Muscle layer of colon (tissue), 2 donors: ENCODE data around the gene CAPN11.

Experiments used
- H3K27ac ChIP-seq: one replicate; pipeline ENCODE4 v1.7.0; 2013; ENCODE audit warnings: low read depth, mild to moderate bottlenecking, low read length, moderate library complexity
- H3K27me3 ChIP-seq, 2 donors: one replicate each; pipeline ENCODE4 v1.7.0; 2013; ENCODE audit warnings: low read length in 2 of 2, mild to moderate bottlenecking in 2 of 2; ENCODE audit not compliant: insufficient read depth in 2 of 2, control insufficient read depth in 1 of 2
- H3K36me3 ChIP-seq: one replicate; pipeline ENCODE4 v1.7.0; 2013; ENCODE audit warnings: mild to moderate bottlenecking, low read length; ENCODE audit not compliant: insufficient read depth
- H3K4me1 ChIP-seq: one replicate; pipeline ENCODE4 v1.7.0; 2013; ENCODE audit warnings: mild to moderate bottlenecking, low read length; ENCODE audit not compliant: insufficient read depth
- H3K4me3 ChIP-seq, 2 donors: one replicate each; pipeline ENCODE4 v1.7.0; 2013; ENCODE audit warnings: low read length in 2 of 2, low read depth in 1 of 2, mild to moderate bottlenecking in 1 of 2, moderate library complexity in 1 of 2
- H3K9ac ChIP-seq: one replicate; pipeline ENCODE4 v1.7.0; 2013; ENCODE audit warnings: low read length
- H3K9me3 ChIP-seq: one replicate; pipeline ENCODE4 v1.7.0; 2013; ENCODE audit warnings: mild to moderate bottlenecking, low read length
- donor health status: abdominal sarcoma.
- donor health status: Adenocarcinoma of cecum.

Gene CAPN11

GRCh38 chr6:44202332-44202971, 43.8 kb downstream of the CAPN11 start:
- Histone ChIP-seq H3K4me3 (no peak overlapping the region), H3K9me3 (no peaks in the 10 kb centered on the region), H3K9ac (no peak overlapping the region), H3K27me3 (no peaks in the 10 kb centered on the region), H3K27ac (no peak overlapping the region), H3K36me3 (no peaks in the 10 kb centered on the region), H3K4me1 (no peaks in the 10 kb centered on the region)

GRCh38 chr6:44202972-44203750, 44.5 kb downstream of the CAPN11 start:
- Histone ChIP-seq H3K27ac (no peak overlapping the region), H3K4me3 (no peak overlapping the region), H3K4me1 (no peaks in the 10 kb centered on the region), H3K36me3 (no peaks in the 10 kb centered on the region), H3K9me3 (no peaks in the 10 kb centered on the region), H3K27me3 (no peaks in the 10 kb centered on the region), H3K9ac (no peak overlapping the region)

- Histone ChIP-seq H3K27ac (no peak overlapping the region), H3K9ac (no peak overlapping the region), H3K36me3 (no peaks in the 10 kb centered on the region), H3K4me3 (no peak overlapping the region), H3K9me3 (no peaks in the 10 kb centered on the region), H3K27me3 (no peaks in the 10 kb centered on the region), H3K4me1 (no peaks in the 10 kb centered on the region)
Observed at GRCh38 chr6:44203955-44204354, 45.3 kb downstream of the CAPN11 start.

GRCh38 chr6:44207966-44208365, 49.3 kb downstream of the CAPN11 start:
- Histone ChIP-seq H3K9ac (no peak overlapping the region), H3K27me3 (no peaks in the 10 kb centered on the region), H3K4me1 (no peaks in the 10 kb centered on the region), H3K27ac (no peak overlapping the region), H3K9me3 (no peaks in the 10 kb centered on the region), H3K36me3 (no peaks in the 10 kb centered on the region), H3K4me3 (no peak overlapping the region)

- H3K4me3 ChIP-seq: no peak overlapping the region
- H3K9me3 ChIP-seq: no peaks in the 10 kb centered on the region
- no peaks in the 10 kb centered on the region for H3K36me3 ChIP-seq
Observed at GRCh38 chr6:44211284-44211683, 52.7 kb downstream of the CAPN11 start.

GRCh38 chr6:44214307-44214706, 55.7 kb downstream of the CAPN11 start:
- H3K27ac ChIP-seq: no peak overlapping the region
- no peaks in the 10 kb centered on the region for H3K27me3 ChIP-seq
- peaks cover 33% of the 10 kb centered on the region for H3K4me1 ChIP-seq
- H3K9ac ChIP-seq: no peak overlapping the region
- H3K9me3 ChIP-seq: no peaks in the 10 kb centered on the region
- no peaks in the 10 kb centered on the region for H3K36me3 ChIP-seq
- H3K4me3 ChIP-seq: no peak overlapping the region

More at GRCh38 chr6:44211284-44211683, 52.7 kb downstream of the CAPN11 start:
- H3K27ac ChIP-seq: no peak overlapping the region
- no peak overlapping the region for H3K9ac ChIP-seq
- H3K4me1 ChIP-seq: peaks cover 5% of the 10 kb centered on the region
- H3K27me3 ChIP-seq: no peaks in the 10 kb centered on the region

GRCh38 chr6:44216677-44217331, 58.2 kb downstream of the CAPN11 start, which contains the start of gene MYMX:
Gene MYMX (plus strand): TSS chr6:44216926. CDS start chr6:44217472, 546 bp downstream.
- Histone ChIP-seq H3K4me3 (peak within 1 kb of the TSS in 1 of 2 donors; percentile 35), H3K4me1 (peaks cover 49% of the 10 kb centered on the region)

GRCh38 chr6:44217332-44218143, 58.9 kb downstream of the CAPN11 start:
- H3K36me3 ChIP-seq: no peaks in the 10 kb centered on the region
- H3K4me3 ChIP-seq: peak overlapping the region in 1 of 2 donors; percentile 35
- peak overlapping the region; percentile 80 for H3K27ac ChIP-seq
- H3K27me3 ChIP-seq: no peaks in the 10 kb centered on the region
- peak overlapping the region; percentile 4 for H3K9ac ChIP-seq
- no peaks in the 10 kb centered on the region for H3K9me3 ChIP-seq
- peaks cover 55% of the 10 kb centered on the region for H3K4me1 ChIP-seq

More at GRCh38 chr6:44216677-44217331, 58.2 kb downstream of the CAPN11 start, which contains the start of gene MYMX:
- Histone ChIP-seq H3K27me3 (no peaks in the 10 kb centered on the region), H3K36me3 (no peaks in the 10 kb centered on the region), H3K9me3 (no peaks in the 10 kb centered on the region), H3K9ac (peak within 1 kb of the TSS; percentile 4), H3K27ac (peak within 1 kb of the TSS; percentile 80)

- Histone ChIP-seq H3K4me1 (peaks cover 64% of the 10 kb centered on the region), H3K9ac (no peak overlapping the region), H3K36me3 (no peaks in the 10 kb centered on the region), H3K9me3 (no peaks in the 10 kb centered on the region), H3K27me3 (no peaks in the 10 kb centered on the region), H3K4me3 (peak overlapping the region; percentile 40 to 64), H3K27ac (peak overlapping the region; percentile 91)
Observed at GRCh38 chr6:44219053-44219814, 60.6 kb downstream of the CAPN11 start.
